ENCODE measurements around the gene HTT. TPM values are rescaled to one million over a fixed set of nuclear protein-coding genes. Genes with fewer than 3 reads are reported as not detected.

HTT gene
- total and polyA plus RNA-seq, 10 of the 15 experiments (the other 5 are each of a cell fraction or from before 2014, with no cell fraction given), result 3.3 to 113 (median 43.3) TPM

DNA sequence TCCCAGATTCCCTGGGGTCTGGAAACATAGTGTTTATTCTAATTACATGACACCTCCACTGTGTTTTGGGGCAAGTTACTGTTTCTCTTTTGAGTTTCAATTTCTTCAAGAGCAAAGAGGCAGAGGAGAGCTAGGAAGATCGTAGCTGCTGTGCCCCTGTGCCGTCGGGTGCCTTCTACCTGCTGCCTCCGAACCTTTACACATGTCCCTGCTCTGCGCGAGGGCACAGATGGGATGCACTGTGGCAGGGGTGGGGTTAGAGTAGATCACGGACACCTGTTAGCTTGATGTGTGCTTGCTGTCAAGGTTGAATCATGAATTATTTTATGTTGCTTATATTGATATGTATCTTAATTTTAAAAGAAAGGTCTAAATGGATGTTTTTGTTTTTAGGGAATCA is 103.4 kb downstream of the HTT start (continued):
- TF ChIP-seq BHLHE40 (IDR thresholded peaks at IDR 0.05; ENCODE audit: borderline replicate concordance in 1 of 2, low read depth in 2 of 2, low read length in 1 of 2) (no peak), ZBTB4 (CRISPR knock-in tag; IDR thresholded peaks at IDR 0.05) (no peak)

DNA sequence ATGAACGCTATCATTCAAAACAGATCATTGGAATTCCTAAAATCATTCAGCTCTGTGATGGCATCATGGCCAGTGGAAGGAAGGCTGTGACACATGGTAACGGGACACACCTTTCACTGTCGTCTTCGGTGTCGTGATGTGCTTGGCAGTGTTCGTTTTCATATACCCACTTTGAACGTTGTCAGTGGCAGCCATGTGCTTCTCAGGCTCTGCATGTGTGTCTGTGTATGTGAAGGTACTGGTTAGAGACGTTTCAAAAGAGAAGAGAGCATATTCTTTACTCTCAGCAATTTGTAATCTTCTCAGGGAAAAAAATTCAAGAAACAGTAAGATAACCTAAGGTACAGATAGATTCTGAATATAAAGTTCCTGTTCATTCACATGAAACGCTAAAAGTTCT is 103.9 kb downstream of the HTT start:
- Histone ChIP-seq H3K79me2 (ENCODE audit: control insufficient read depth, insufficient read depth, low read length) (no peaks in the 10 kb centered on the region), H3K9ac (ENCODE audit: control insufficient read depth, insufficient read depth, low read length) (no peak overlapping the region), H4K20me1 (ENCODE audit: control insufficient read depth, insufficient read depth) (no peaks in the 10 kb centered on the region; the same call in 1 of the 2 replicates), H3K9me3 (replicated peaks; ENCODE audit: control insufficient read depth, insufficient read depth, low read length) (no peaks in the 10 kb centered on the region), H3K4me1 (ENCODE audit: control insufficient read depth, insufficient read depth, low read length) (no peaks in the 10 kb centered on the region), H3K4me3 (no peak overlapping the region), H2AFZ (ENCODE audit: control insufficient read depth, low read depth, low read length) (no peak overlapping the region), H3K27me3 (replicated peaks in 1 of 2; ENCODE audit: control insufficient read depth in 2 of 2, insufficient read depth in 2 of 2, low read length in 1 of 2) (no peaks in the 10 kb centered on the region), H3K4me2 (ENCODE audit: control insufficient read depth, insufficient read depth) (no peak overlapping the region), H3K36me3 (ENCODE audit: control insufficient read depth in 2 of 2, insufficient read depth in 2 of 2, low read length in 1 of 2) (peaks cover 31 to 59% of the 10 kb centered on the region in 2 experiments), H3K27ac (ENCODE audit: control insufficient read depth, insufficient read depth) (no peak overlapping the region)
- intact Hi-C loops (cut with micrococcal nuclease; ENCODE audit: unreplicated experiment), result no loop called here
- no TSS peak for BruUV-seq (replicated peaks)
- WGBS (ENCODE audit: insufficient coverage, insufficient replicate concordance, low lambda C conversion rate, missing lambda C conversion rate), result 90% methylated on average over 9 of the region's 9 CpGs
- TF ChIP-seq ZNF207 (IDR thresholded peaks at IDR 0.05; ENCODE audit: borderline replicate concordance) (no peak), GABPA (IDR thresholded peaks at IDR 0.05; ENCODE audit: low read depth) (no peak), STAT1 (conservative IDR thresholded peaks at IDR 0.05) (no peak), TBL1XR1 (IDR thresholded peaks at IDR 0.05; ENCODE audit: low read depth, low read length) (no peak), NRF1 (conservative IDR thresholded peaks at IDR 0.05; ENCODE audit: low read depth, low read length) (no peak), BCL11A (IDR thresholded peaks at IDR 0.05; ENCODE audit: low read depth, low read length) (no peak), HCFC1 (IDR thresholded peaks at IDR 0.05; ENCODE audit: low read length) (no peak), NFIC (IDR thresholded peaks at IDR 0.05; ENCODE audit: low read depth, low read length) (no peak), GATAD2B (conservative IDR thresholded peaks at IDR 0.05; ENCODE audit: low read depth) (no peak), KAT2A (conservative IDR thresholded peaks at IDR 0.05; ENCODE audit: control insufficient read depth, low read depth, low read length) (no peak), ZBTB33 (IDR thresholded peaks at IDR 0.05) (no peak)
- TF ChIP-seq, protein P1, sequence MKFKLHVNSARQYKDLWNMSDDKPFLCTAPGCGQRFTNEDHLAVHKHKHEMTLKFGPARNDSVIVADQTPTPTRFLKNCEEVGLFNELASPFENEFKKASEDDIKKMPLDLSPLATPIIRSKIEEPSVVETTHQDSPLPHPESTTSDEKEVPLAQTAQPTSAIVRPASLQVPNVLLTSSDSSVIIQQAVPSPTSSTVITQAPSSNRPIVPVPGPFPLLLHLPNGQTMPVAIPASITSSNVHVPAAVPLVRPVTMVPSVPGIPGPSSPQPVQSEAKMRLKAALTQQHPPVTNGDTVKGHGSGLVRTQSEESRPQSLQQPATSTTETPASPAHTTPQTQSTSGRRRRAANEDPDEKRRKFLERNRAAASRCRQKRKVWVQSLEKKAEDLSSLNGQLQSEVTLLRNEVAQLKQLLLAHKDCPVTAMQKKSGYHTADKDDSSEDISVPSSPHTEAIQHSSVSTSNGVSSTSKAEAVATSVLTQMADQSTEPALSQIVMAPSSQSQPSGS (IDR thresholded peaks at IDR 0.05; ENCODE audit: low read length), result no peak
- ChIA-PET POLR2A (no interaction called here), CTCF (interaction anchor here (0.7 kb wide), 1 partner anchor 121 kb away, joined by 4 read pairs; no protein-coding TSS in a partner anchor), SMC1A (ENCODE audit: uncharacterized antibody, unreplicated experiment) (interaction anchor here (1.0 kb wide), 1 partner anchor 991 kb away, joined by 3 read pairs; no protein-coding TSS in a partner anchor), RAD21 (ENCODE audit: unreplicated experiment) (no interaction called here)
- no peak for DNase-seq (ENCODE audit: low read depth, low spot score)
- ATAC-seq, result no peak
- FAIRE-seq, result no peak
- in situ Hi-C loops (cut with MboI), result no loop called here

Data from GM12878 (cell line).